Measurements from ENCODE around the gene PYGO1. TPM values are rescaled to one million over a fixed set of nuclear protein-coding genes. Genes with fewer than 3 reads are reported as not detected.

The PYGO1 gene
- total and polyA plus RNA-seq, 2 of the 8 experiments (the other 6 are each of a cell fraction or from before 2014, with no cell fraction given) = 0.50 to 1.1 TPM

DNA sequence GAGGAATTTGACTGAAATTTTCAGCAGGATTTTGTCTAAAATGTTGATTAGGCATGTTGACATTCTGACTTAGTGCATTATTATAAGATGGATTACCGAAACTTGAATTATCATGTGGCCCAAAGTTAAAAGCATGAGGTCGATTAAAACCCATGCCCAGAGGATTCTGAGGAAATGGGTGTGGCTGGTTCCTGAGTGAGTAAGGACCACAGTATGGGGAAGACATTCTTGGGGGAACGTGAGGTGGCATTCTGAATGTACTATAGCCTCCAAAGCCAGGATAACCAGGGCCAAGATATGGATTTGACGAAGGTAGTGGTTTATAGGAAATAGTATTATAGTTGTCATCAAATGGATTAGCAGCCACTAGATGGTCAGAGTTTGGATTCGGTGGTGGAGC, 41.4 kb downstream of the PYGO1 start:
- Histone ChIP-seq H3K56ac (replicated peaks; ENCODE audit: insufficient read length, low read depth, low read length) (no peak overlapping the region), H3K36me3 (ENCODE audit: control insufficient read depth in 2 of 4, insufficient read depth in 4 of 4, low read length in 3 of 4) (no peaks in the 10 kb centered on the region), H4K91ac (replicated peaks; ENCODE audit: insufficient read length, low read length) (no peak overlapping the region), H3K79me2 (ENCODE audit: control insufficient read depth in 1 of 2, insufficient read depth in 2 of 2, low read length in 2 of 2) (no peaks in the 10 kb centered on the region), H2AFZ (ENCODE audit: low read length) (no peak overlapping the region), H4K5ac (ENCODE audit: insufficient read length, low read depth, low read length) (no peak overlapping the region), H3K23me2 (ENCODE audit: low read depth, low read length) (no peaks in the 10 kb centered on the region), H2BK5ac (ENCODE audit: low read depth, low read length) (no peak overlapping the region), H3K4me2 (ENCODE audit: insufficient read depth in 1 of 2, low read depth in 2 of 2, low read length in 2 of 2) (no peak overlapping the region), H3K27ac (ENCODE audit: low read depth, low read length) (no peak overlapping the region), H3K4me3 (ENCODE audit: extremely low read depth in 1 of 4, insufficient read depth in 2 of 4, low read depth in 3 of 4, low read length in 4 of 4) (no peak overlapping the region), H2BK12ac (ENCODE audit: low read depth, low read length) (no peak overlapping the region), H3K9ac (replicated peaks in 1 of 4; ENCODE audit: extremely low read depth in 1 of 4, low read depth in 3 of 4, low read length in 3 of 4) (no peak overlapping the region), H4K20me1 (replicated peaks in 1 of 2; ENCODE audit: control insufficient read depth in 1 of 2, insufficient read depth in 2 of 2, low read length in 2 of 2) (no peaks in the 10 kb centered on the region), H3K79me1 (ENCODE audit: low read depth, low read length) (no peaks in the 10 kb centered on the region), H4K8ac (ENCODE audit: extremely low read depth, insufficient read depth, low read length) (no peak overlapping the region), H3K23ac (ENCODE audit: insufficient read length) (no peak overlapping the region), H3K18ac (ENCODE audit: extremely low read depth, low read length) (no peak overlapping the region), H2BK120ac (replicated peaks; ENCODE audit: low read depth, low read length) (no peak overlapping the region), H3K27me3 (replicated peaks in 1 of 4; ENCODE audit: control insufficient read depth in 3 of 4, extremely low read depth in 1 of 4, insufficient read depth in 3 of 4, low read length in 3 of 4) (no peaks in the 10 kb centered on the region), H2BK20ac (ENCODE audit: low read length) (no peak overlapping the region), H3K9me3 (ENCODE audit: insufficient read depth in 2 of 2, low read depth in 1 of 2, low read length in 1 of 2) (no peaks in the 10 kb centered on the region), H3K14ac (ENCODE audit: insufficient read length) (no peak overlapping the region), H3K4me1 (replicated peaks in 1 of 4; ENCODE audit: control insufficient read depth in 3 of 4, insufficient read depth in 4 of 4, low read length in 3 of 4) (no peaks in the 10 kb centered on the region), H2AK5ac (ENCODE audit: low read depth, low read length) (no peak overlapping the region), H3K4ac (replicated peaks; ENCODE audit: insufficient read length, low read depth, low read length) (no peak overlapping the region), H2BK15ac (ENCODE audit: low read length) (no peak overlapping the region)
- DNase-seq (ENCODE audit: low read depth in 1 of 2, low spot score in 2 of 2) (no peak), FAIRE-seq (no peak)
- POLR2A ChIA-PET (ENCODE audit: partially characterized antibody) = no interaction called here
- CTCF ChIA-PET (ENCODE audit: partially characterized antibody) = interaction anchor here (1.3 kb wide), 1 partner anchor 18 kb away, joined by 3 read pairs; no protein-coding TSS in a partner anchor
- TF ChIP-seq CTBP2 (IDR thresholded peaks at IDR 0.05; ENCODE audit: borderline replicate concordance, insufficient read depth, insufficient read length, low read length) (no peak), EGR1 (IDR thresholded peaks at IDR 0.05; ENCODE audit: borderline replicate concordance, low read depth, low read length) (no peak)
- 81% methylated on average over 5 of the region's 5 CpGs; no CpG with 5 or more reads in 1 of the 2 experiments for WGBS, 2 experiments (ENCODE audit: extremely low coverage in 1 of 2, insufficient coverage in 1 of 2, insufficient read length in 1 of 2, insufficient replicate concordance in 2 of 2, low coverage in 1 of 2, low lambda C conversion rate in 2 of 2, missing lambda C conversion rate in 1 of 2)
